ENCODE results near the gene BOD1L2. TPM values are rescaled to one million over a fixed set of nuclear protein-coding genes. Genes with fewer than 3 reads are reported as not detected.
A peak's percentile ranks its signal among the peaks of the same experiment; 100 is the strongest.

The BOD1L2 gene
- not detected for total RNA-seq

DNA sequence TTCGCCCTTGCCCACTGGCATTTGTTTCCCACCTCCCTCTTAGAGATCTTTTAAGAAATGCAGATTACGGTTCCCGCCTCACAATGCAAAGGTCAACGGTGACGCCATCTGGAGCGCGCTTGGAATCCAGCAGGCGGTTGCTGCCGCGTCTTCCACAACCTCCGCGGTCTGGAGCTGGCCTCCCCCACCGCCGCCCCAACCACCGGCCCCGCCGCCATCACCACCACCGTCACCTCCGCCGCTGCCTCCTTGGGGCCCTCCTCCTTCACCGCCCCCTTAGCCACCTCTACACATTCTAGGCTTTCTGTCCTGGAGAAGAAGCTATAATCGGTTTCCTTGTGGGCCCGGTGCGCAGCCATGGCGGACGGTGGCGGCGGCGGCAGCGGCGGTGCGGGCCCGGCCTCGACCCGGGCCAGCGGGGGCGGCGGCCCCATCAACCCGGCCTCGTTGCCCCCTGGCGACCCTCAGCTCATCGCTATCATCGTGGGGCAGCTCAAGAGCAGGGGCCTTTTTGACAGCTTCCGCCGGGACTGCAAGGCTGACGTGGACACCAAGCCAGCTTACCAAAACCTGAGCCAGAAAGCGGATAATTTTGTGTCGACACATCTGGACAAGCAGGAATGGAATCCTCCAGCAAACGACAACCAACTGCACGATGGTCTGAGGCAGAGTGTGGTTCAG is at the start of gene BOD1L2:
Gene BOD1L2, plus strand, starts transcription at position 132 of the 681 bp plus-strand sequence. Its CDS starts 226 bp downstream, at position 358.
- Mint-ChIP-seq H3K36me3 (ENCODE audit: insufficient read depth) (no peaks in the 10 kb centered on the region), H3K4me1 (ENCODE audit: low read depth) (no peaks in the 10 kb centered on the region), H3K27me3 (ENCODE audit: low read depth) (peaks cover 19% of the 10 kb centered on the region), H3K9me3 (no peaks in the 10 kb centered on the region), H3K4me3 (no peak within 1 kb of the TSS)
- ATAC-seq (no peak), DNase-seq (no peak)

DNA sequence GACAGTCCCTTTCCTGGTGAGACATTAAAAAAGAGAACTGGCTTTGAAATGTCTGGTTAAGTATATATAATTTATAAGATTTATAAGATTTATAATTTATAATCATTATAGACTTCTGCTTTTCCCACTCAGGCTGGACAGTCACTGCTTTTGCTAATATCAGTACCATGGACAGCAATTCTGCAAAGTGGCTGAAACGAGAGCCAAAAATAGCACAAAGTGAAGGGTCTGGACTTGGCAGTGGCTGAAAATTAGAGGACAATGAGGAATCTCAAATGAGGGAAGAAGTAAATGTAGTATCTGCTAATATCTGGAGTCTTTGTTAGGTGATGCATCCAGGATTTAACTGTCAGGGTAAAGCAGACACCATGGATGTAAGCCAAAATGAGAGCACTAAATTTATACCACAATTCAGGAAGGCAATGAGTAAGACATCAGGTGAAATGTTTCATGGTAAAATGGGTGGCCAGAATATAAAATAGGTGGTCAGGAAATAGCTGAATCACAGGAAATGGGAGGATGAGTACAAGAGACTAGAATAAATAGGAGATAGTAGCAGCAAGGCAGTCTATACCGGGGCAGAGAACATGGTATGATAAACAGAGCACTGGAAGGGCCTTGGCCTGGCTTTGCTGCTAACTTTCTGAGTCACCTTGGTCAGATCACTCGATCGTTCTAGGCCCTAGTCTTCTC is 39.6 kb upstream of the BOD1L2 start:
- no peaks in the 10 kb centered on the region for H3K4me1 Mint-ChIP-seq (ENCODE audit: low read depth)
- ATAC-seq (no peak), DNase-seq (no peak)
- H3K4me3 Mint-ChIP-seq: no peak overlapping the region
- peaks cover 9% of the 10 kb centered on the region for H3K27me3 Mint-ChIP-seq (ENCODE audit: low read depth)
- H3K36me3 Mint-ChIP-seq (ENCODE audit: insufficient read depth): no peaks in the 10 kb centered on the region
- H3K9me3 Mint-ChIP-seq: peaks cover 6% of the 10 kb centered on the region

GRCh38 chr18:57110290-57110689 is 36.6 kb upstream of the BOD1L2 start:
- Mint-ChIP-seq H3K27me3 (ENCODE audit: low read depth) (no peaks in the 10 kb centered on the region), H3K9me3 (no peaks in the 10 kb centered on the region)

DNA sequence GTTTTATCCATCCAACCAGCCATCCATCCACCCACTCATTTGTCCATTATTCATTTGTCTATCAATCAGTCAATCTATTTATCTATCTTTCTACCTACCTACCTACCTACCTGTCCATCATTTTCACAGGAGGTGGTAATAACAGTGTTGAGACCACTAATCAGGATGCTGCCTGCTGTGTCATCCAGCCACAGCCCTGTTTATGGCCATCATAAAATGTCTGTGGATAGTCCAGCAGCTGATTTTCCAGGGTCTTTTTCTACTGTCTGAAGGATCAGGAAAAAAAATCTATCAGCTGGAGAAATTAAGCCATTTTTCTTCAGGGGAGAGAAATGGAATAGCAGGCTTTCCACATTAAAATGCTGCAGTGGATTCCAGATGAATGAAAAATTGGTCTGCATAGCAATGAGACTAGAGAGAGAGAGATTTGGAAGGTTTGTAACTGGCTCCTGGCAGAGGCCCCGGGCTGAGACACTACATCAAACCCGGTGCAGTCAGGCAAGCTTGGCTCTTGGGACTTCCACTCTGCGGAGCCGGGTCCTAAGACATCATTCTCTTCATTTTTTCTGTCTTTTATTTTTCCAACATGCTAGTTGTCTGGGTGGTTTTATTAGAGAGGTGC is 33.0 kb upstream of the BOD1L2 start:
- Mint-ChIP-seq H3K4me3 (no peak overlapping the region), H3K9me3 (no peaks in the 10 kb centered on the region), H3K36me3 (ENCODE audit: insufficient read depth) (no peaks in the 10 kb centered on the region), H3K4me1 (ENCODE audit: low read depth) (no peaks in the 10 kb centered on the region), H3K27me3 (ENCODE audit: low read depth) (peaks cover 4% of the 10 kb centered on the region)
- ATAC-seq (no peak), DNase-seq (no peak)

More at GRCh38 chr18:57110290-57110689, 36.6 kb upstream of the BOD1L2 start:
- peak in 1 of 2 donors; percentile 23 for ATAC-seq
- no peaks in the 10 kb centered on the region for H3K36me3 Mint-ChIP-seq (ENCODE audit: insufficient read depth)
- no peaks in the 10 kb centered on the region for H3K4me1 Mint-ChIP-seq (ENCODE audit: low read depth)
- no peak for DNase-seq
- H3K4me3 Mint-ChIP-seq: no peak overlapping the region

GRCh38 chr18:57116598-57117132 is 30.2 kb upstream of the BOD1L2 start:
- H3K4me3 Mint-ChIP-seq: no peak overlapping the region
- no peaks in the 10 kb centered on the region for H3K36me3 Mint-ChIP-seq (ENCODE audit: insufficient read depth)
- H3K4me1 Mint-ChIP-seq (ENCODE audit: low read depth): peaks cover 2% of the 10 kb centered on the region
- DNase-seq (no peak), ATAC-seq (no peak)
- H3K9me3 Mint-ChIP-seq: no peaks in the 10 kb centered on the region
- peaks cover 11% of the 10 kb centered on the region for H3K27me3 Mint-ChIP-seq (ENCODE audit: low read depth)

DNA sequence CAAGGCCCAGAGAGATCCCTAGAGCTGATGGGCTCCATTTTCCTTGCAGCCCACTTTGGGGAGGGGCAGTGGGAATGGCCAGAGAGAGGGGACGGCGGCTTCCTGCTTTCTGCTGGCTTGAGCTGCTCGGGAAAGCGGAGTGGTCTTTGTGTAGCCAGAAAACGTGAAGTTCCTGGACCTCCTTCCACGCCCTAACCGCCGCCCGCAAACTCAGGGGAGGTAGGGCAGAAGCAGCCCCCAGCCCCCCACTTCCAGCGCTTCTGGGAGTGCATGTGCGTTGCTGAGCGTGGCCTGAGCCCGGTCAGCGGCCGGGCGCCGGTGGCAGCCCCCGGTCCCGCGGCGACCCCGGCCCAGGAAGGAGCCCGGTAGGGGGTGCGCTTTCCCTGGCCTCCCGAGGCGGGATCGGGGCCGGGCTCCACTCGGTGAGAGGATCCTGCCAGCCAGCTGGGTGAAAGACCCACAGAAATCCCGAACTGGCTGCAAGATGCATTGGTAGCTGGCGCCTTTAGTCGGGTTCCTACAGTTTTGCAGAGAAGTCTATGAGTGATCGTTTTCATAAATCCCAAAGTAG is 25.3 kb upstream of the BOD1L2 start:
- no peak overlapping the region for H3K4me3 Mint-ChIP-seq
- peaks cover 2% of the 10 kb centered on the region for H3K4me1 Mint-ChIP-seq (ENCODE audit: low read depth)
- no peaks in the 10 kb centered on the region for H3K36me3 Mint-ChIP-seq (ENCODE audit: insufficient read depth)
- H3K9me3 Mint-ChIP-seq: no peaks in the 10 kb centered on the region
- peaks cover 34% of the 10 kb centered on the region for H3K27me3 Mint-ChIP-seq (ENCODE audit: low read depth)
- no peak for ATAC-seq
- no peak for DNase-seq

- ATAC-seq (no peak), DNase-seq (no peak)
- Mint-ChIP-seq H3K36me3 (ENCODE audit: insufficient read depth) (no peaks in the 10 kb centered on the region), H3K4me3 (no peak overlapping the region), H3K4me1 (ENCODE audit: low read depth) (peaks cover 2% of the 10 kb centered on the region), H3K9me3 (no peaks in the 10 kb centered on the region), H3K27me3 (ENCODE audit: low read depth) (peaks cover 34% of the 10 kb centered on the region)
Observed at GRCh38 chr18:57122936-57123510, 23.9 kb upstream of the BOD1L2 start.

DNA sequence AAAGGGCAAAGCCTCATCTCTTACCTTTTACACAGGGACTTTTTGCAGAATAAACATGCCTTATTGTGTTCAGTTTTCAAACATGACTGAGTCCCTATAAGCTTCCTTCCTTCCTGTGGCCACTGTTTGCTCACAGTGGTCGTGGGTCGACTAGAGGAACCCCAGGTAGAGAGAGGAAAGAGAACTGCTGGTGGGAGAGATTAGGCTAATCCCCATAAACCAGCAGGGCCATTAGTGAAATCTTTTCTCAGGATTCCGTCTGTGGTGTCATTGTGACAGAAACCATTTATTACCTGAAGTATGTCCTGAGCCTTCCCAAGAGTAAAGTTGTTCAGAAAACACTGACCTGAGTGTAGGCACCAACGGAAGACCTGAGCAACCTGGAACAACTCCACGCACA is 21.3 kb upstream of the BOD1L2 start:
- no peaks in the 10 kb centered on the region for H3K9me3 Mint-ChIP-seq
- no peak overlapping the region for H3K4me3 Mint-ChIP-seq
- H3K4me1 Mint-ChIP-seq (ENCODE audit: low read depth): peaks cover 2% of the 10 kb centered on the region
- H3K36me3 Mint-ChIP-seq (ENCODE audit: insufficient read depth): no peaks in the 10 kb centered on the region
- H3K27me3 Mint-ChIP-seq (ENCODE audit: low read depth): peaks cover 44% of the 10 kb centered on the region
- ATAC-seq (no peak), DNase-seq (no peak)

DNA sequence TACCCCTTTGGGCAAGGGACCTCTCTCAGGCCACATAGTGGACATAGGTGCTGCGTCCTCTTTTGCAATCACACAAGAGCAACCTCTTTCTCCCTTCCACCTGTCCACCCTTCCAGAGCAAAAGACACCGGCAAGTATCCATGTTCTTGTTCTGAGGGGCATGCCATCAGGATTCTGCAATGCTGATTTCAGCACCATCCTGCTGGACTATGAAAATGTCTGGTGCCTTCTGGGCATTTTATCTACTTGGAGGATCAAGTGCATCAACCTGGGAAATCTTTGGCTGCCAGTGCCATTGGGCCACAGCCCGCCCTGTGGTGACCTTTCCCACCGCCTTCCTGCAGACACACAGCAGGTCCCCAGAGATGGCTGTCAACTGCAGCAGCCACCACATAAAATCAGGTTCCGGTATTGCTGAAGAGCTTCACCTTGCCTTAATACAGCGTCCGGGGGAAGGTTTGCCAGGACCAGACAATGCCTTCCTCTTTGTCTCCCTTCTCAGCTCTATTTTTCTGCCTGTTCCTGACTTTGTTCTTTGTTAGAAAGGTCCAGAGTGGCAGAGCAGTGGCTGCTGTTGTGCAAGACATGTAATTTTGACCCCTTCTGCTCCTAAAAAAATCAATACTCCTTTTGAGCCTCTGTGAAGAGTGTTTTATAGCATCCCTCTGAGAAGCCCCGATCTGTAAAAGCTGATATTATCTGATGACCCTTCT is 18.5 kb upstream of the BOD1L2 start:
- H3K4me1 Mint-ChIP-seq (ENCODE audit: low read depth): no peaks in the 10 kb centered on the region
- no peak overlapping the region for H3K4me3 Mint-ChIP-seq
- DNase-seq (no peak), ATAC-seq (no peak)
- H3K36me3 Mint-ChIP-seq (ENCODE audit: insufficient read depth): no peaks in the 10 kb centered on the region
- peaks cover 27% of the 10 kb centered on the region for H3K27me3 Mint-ChIP-seq (ENCODE audit: low read depth)
- no peaks in the 10 kb centered on the region for H3K9me3 Mint-ChIP-seq

GRCh38 chr18:57131101-57131500 is 15.8 kb upstream of the BOD1L2 start:
- H3K4me3 Mint-ChIP-seq: no peak overlapping the region
- no peak for DNase-seq
- H3K27me3 Mint-ChIP-seq (ENCODE audit: low read depth): peaks cover 19% of the 10 kb centered on the region
- no peak for ATAC-seq
- no peaks in the 10 kb centered on the region for H3K4me1 Mint-ChIP-seq (ENCODE audit: low read depth)
- no peaks in the 10 kb centered on the region for H3K36me3 Mint-ChIP-seq (ENCODE audit: insufficient read depth)
- no peaks in the 10 kb centered on the region for H3K9me3 Mint-ChIP-seq

- no peaks in the 10 kb centered on the region for H3K4me1 Mint-ChIP-seq (ENCODE audit: low read depth)
- ATAC-seq (no peak), DNase-seq (no peak)
Observed at GRCh38 chr18:57131782-57132181, 15.1 kb upstream of the BOD1L2 start.

GRCh38 chr18:57134618-57135135 is 12.2 kb upstream of the BOD1L2 start:
- peaks cover 3% of the 10 kb centered on the region for H3K27me3 Mint-ChIP-seq (ENCODE audit: low read depth)
- H3K4me3 Mint-ChIP-seq: no peak overlapping the region
- H3K4me1 Mint-ChIP-seq (ENCODE audit: low read depth): no peaks in the 10 kb centered on the region
- DNase-seq (no peak), ATAC-seq (no peak)
- no peaks in the 10 kb centered on the region for H3K9me3 Mint-ChIP-seq
- H3K36me3 Mint-ChIP-seq (ENCODE audit: insufficient read depth): no peaks in the 10 kb centered on the region

More at GRCh38 chr18:57131782-57132181, 15.1 kb upstream of the BOD1L2 start:
- no peak overlapping the region for H3K4me3 Mint-ChIP-seq
- H3K36me3 Mint-ChIP-seq (ENCODE audit: insufficient read depth): no peaks in the 10 kb centered on the region
- H3K9me3 Mint-ChIP-seq: no peaks in the 10 kb centered on the region
- H3K27me3 Mint-ChIP-seq (ENCODE audit: low read depth): peaks cover 13% of the 10 kb centered on the region

DNA sequence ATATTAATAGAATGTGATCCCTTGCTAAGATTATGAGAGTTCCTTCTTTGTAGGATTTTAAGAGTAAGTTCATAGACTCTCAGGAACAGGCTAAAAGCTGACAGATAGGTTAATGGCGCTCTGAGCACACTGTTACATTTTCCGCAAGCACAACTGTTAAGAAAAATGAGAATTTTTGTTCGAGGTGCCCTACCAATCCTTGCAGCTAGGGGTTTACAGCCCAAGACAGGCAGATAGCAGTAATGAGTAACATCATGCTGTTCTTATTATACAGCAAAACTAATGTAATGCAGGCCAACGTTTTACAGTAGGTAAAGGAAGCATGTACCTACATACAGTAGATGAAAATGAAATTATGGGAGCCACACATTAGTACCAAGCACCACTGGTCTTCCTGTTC is 11.2 kb upstream of the BOD1L2 start:
- no peak overlapping the region for H3K4me3 Mint-ChIP-seq
- DNase-seq (no peak), ATAC-seq (no peak)
- H3K36me3 Mint-ChIP-seq (ENCODE audit: insufficient read depth): no peaks in the 10 kb centered on the region
- H3K4me1 Mint-ChIP-seq (ENCODE audit: low read depth): no peaks in the 10 kb centered on the region
- H3K9me3 Mint-ChIP-seq: no peaks in the 10 kb centered on the region
- H3K27me3 Mint-ChIP-seq (ENCODE audit: low read depth): peaks cover 3% of the 10 kb centered on the region
